ENCODE results near the gene KRT27.
"Not testable (repeated sequence)": the region's sequence is repeated elsewhere in the genome, so short reads cannot be mapped to it uniquely, and the experiment has no call there.

Gene KRT27

GRCh38 chr17:40763752-40764151, 18.6 kb downstream of the KRT27 start:
- no peak overlapping the region for H3K4me3 ChIP-seq (ENCODE audit: low read length in 2 of 2)
- no peaks in the 10 kb centered on the region for H3K4me1 ChIP-seq (ENCODE audit: control insufficient read depth in 2 of 2, insufficient read depth in 2 of 2, low read length in 2 of 2)
- H3K9ac ChIP-seq (ENCODE audit: low read depth in 1 of 2, low read length in 2 of 2), result no peak overlapping the region
- H3K27ac ChIP-seq (ENCODE audit: low read depth in 2 of 2, low read length in 2 of 2), result no peak overlapping the region
- H3K9me3 ChIP-seq (ENCODE audit: control insufficient read depth in 2 of 2, low read length in 2 of 2), result peaks cover 10 to 21% of the 10 kb centered on the region in 2 donors
- no peaks in the 10 kb centered on the region for H3K36me3 ChIP-seq (ENCODE audit: control insufficient read depth in 2 of 2, insufficient read depth in 2 of 2, low read length in 2 of 2)
- H3K27me3 ChIP-seq (ENCODE audit: control insufficient read depth in 2 of 2, insufficient read depth in 2 of 2, low read length in 2 of 2), result peaks cover 0 to 6% of the 10 kb centered on the region in 2 donors

DNA sequence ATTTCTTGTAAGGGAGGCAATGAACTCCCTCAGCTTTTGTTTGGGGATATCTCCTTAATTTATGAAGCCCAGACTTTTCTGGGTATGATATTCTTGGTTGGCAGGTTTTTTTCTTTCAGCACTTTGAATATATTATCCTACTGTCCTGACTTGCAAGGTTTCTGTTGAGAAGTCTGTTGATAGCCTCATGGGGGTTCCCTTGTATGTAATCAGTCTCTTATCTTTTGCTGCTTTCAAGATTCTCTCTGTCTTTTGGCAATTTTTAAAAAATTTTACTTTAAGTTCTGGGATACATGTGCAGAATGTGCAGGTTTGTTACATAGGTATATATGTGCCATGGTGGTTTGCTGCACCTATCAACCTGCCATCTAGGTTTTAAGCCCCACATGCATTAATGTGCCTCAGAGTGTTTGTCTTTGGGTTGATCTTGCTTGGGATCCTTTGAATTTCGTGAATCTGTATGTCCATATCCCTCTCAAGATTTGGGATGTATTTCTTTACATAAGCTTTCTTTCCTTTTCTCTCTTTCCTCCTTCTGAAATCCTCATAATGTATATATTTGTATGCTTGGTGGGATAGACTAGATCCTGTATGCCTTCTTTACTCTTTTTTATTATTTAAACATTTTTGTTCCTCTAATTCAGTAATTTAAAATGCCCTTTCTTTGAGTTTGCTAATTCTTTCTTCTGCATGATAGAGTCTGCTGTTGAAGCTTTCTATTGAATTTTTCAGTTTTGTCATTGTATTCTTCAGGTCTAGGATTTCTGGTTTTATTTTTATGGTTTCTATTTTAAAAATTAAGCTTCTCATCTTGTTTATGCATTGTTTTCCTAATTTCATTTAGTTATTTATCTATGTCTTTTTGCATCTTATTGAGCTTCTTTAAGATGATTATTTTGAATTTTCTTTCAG, 22.0 kb downstream of the KRT27 start:
- no peaks in the 10 kb centered on the region for H3K4me1 ChIP-seq (ENCODE audit: control insufficient read depth in 2 of 2, insufficient read depth in 2 of 2, low read length in 2 of 2)
- peaks cover 10 to 21% of the 10 kb centered on the region in 2 donors for H3K9me3 ChIP-seq (ENCODE audit: control insufficient read depth in 2 of 2, low read length in 2 of 2)

GRCh38 chr17:40755231-40755630, 27.1 kb downstream of the KRT27 start, which contains the start of gene KRT25:
Gene KRT25 (minus strand): TSS chr17:40755331. CDS start chr17:40755271, 60 bp downstream.
- Histone ChIP-seq H3K9me3 (ENCODE audit: control insufficient read depth in 2 of 2, low read length in 2 of 2) (peaks cover 4 to 5% of the 10 kb centered on the region in 2 donors), H3K36me3 (ENCODE audit: control insufficient read depth in 2 of 2, insufficient read depth in 2 of 2, low read length in 2 of 2) (no peaks in the 10 kb centered on the region), H3K27ac (ENCODE audit: low read depth in 2 of 2, low read length in 2 of 2) (no peak within 1 kb of the TSS), H3K9ac (ENCODE audit: low read depth in 1 of 2, low read length in 2 of 2) (no peak within 1 kb of the TSS), H3K27me3 (ENCODE audit: control insufficient read depth in 2 of 2, insufficient read depth in 2 of 2, low read length in 2 of 2) (peaks cover 0 to 5% of the 10 kb centered on the region in 2 donors), H3K4me3 (ENCODE audit: low read length in 2 of 2) (no peak within 1 kb of the TSS), H3K4me1 (ENCODE audit: control insufficient read depth in 2 of 2, insufficient read depth in 2 of 2, low read length in 2 of 2) (no peaks in the 10 kb centered on the region)

More for the DNA sequence above, 22.0 kb downstream of the KRT27 start:
- no peaks in the 10 kb centered on the region for H3K36me3 ChIP-seq (ENCODE audit: control insufficient read depth in 2 of 2, insufficient read depth in 2 of 2, low read length in 2 of 2)
- no peak overlapping the region for H3K27ac ChIP-seq (ENCODE audit: low read depth in 2 of 2, low read length in 2 of 2)
- H3K27me3 ChIP-seq (ENCODE audit: control insufficient read depth in 2 of 2, insufficient read depth in 2 of 2, low read length in 2 of 2), result peaks cover 0 to 6% of the 10 kb centered on the region in 2 donors
- H3K4me3 ChIP-seq (ENCODE audit: low read length in 2 of 2), result no peak overlapping the region
- no peak overlapping the region for H3K9ac ChIP-seq (ENCODE audit: low read depth in 1 of 2, low read length in 2 of 2)

- Histone ChIP-seq H3K27me3 (ENCODE audit: control insufficient read depth in 2 of 2, insufficient read depth in 2 of 2, low read length in 2 of 2) (peaks cover 0 to 5% of the 10 kb centered on the region in 2 donors), H3K27ac (ENCODE audit: low read depth in 2 of 2, low read length in 2 of 2) (no peak overlapping the region), H3K4me1 (ENCODE audit: control insufficient read depth in 2 of 2, insufficient read depth in 2 of 2, low read length in 2 of 2) (no peaks in the 10 kb centered on the region), H3K9ac (ENCODE audit: low read depth in 1 of 2, low read length in 2 of 2) (no peak overlapping the region), H3K36me3 (ENCODE audit: control insufficient read depth in 2 of 2, insufficient read depth in 2 of 2, low read length in 2 of 2) (no peaks in the 10 kb centered on the region), H3K4me3 (ENCODE audit: low read length in 2 of 2) (no peak overlapping the region), H3K9me3 (ENCODE audit: control insufficient read depth in 2 of 2, low read length in 2 of 2) (peaks cover under 1 to 1% of the 10 kb centered on the region in 2 donors)
Measured at GRCh38 chr17:40753804-40754203, 28.5 kb downstream of the KRT27 start.

DNA sequence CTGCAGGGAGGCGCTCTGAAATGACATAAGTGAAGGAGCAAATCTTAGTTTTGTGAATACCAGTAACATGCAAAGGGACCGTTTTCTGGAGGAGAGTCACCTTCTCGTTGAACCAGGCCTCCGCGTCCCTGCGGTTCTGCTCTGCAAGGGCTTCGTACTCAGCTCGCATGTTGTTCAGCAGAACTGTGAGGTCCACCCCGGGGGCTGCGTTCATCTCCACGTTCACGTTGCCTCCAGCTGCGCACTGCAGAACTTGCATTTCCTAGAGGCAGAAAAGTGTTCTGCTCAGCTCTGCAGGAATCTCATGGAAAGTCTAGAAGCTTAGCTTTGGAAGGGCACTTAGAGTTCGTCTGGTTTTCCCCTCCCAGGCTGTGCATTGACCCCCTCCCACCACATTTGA, 31.3 kb downstream of the KRT27 start:
- Histone ChIP-seq H3K27ac (ENCODE audit: low read depth in 2 of 2, low read length in 2 of 2) (no peak overlapping the region), H3K4me1 (ENCODE audit: control insufficient read depth in 2 of 2, insufficient read depth in 2 of 2, low read length in 2 of 2) (no peaks in the 10 kb centered on the region), H3K9me3 (ENCODE audit: control insufficient read depth in 2 of 2, low read length in 2 of 2) (peaks cover 0 to 4% of the 10 kb centered on the region in 2 donors)

GRCh38 chr17:40750391-40750790, 32.0 kb downstream of the KRT27 start:
- H3K4me3 ChIP-seq (ENCODE audit: low read length in 2 of 2), result no peak overlapping the region
- peaks cover 0 to 4% of the 10 kb centered on the region in 2 donors for H3K9me3 ChIP-seq (ENCODE audit: control insufficient read depth in 2 of 2, low read length in 2 of 2)
- H3K9ac ChIP-seq (ENCODE audit: low read depth in 1 of 2, low read length in 2 of 2), result no peak overlapping the region
- H3K27ac ChIP-seq (ENCODE audit: low read depth in 2 of 2, low read length in 2 of 2), result no peak overlapping the region
- H3K27me3 ChIP-seq (ENCODE audit: control insufficient read depth in 2 of 2, insufficient read depth in 2 of 2, low read length in 2 of 2), result peaks cover 2 to 7% of the 10 kb centered on the region in 2 donors
- H3K4me1 ChIP-seq (ENCODE audit: control insufficient read depth in 2 of 2, insufficient read depth in 2 of 2, low read length in 2 of 2), result no peaks in the 10 kb centered on the region
- no peaks in the 10 kb centered on the region for H3K36me3 ChIP-seq (ENCODE audit: control insufficient read depth in 2 of 2, insufficient read depth in 2 of 2, low read length in 2 of 2)

More for the DNA sequence above, 31.3 kb downstream of the KRT27 start:
- Histone ChIP-seq H3K4me3 (ENCODE audit: low read length in 2 of 2) (no peak overlapping the region), H3K9ac (ENCODE audit: low read depth in 1 of 2, low read length in 2 of 2) (no peak overlapping the region), H3K27me3 (ENCODE audit: control insufficient read depth in 2 of 2, insufficient read depth in 2 of 2, low read length in 2 of 2) (peaks cover 2 to 7% of the 10 kb centered on the region in 2 donors), H3K36me3 (ENCODE audit: control insufficient read depth in 2 of 2, insufficient read depth in 2 of 2, low read length in 2 of 2) (no peaks in the 10 kb centered on the region)

DNA sequence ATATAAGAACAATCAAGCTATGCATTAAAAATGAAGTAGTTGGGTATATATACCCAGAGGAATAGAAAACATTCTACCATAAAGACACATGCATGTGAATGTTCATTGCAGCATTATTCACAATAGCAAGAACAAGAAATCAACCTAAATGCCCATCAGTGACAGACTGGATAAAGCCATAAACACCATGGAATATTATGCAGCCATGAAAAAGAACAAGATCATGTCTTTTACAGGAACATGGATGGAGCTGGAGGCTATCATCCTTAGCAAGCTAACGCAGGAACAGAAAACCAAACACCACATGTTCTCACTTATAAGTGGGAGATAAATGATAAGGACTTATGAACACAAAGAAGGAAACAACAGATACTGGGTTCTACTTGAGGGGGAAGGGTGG, 33.7 kb downstream of the KRT27 start:
- not testable (repeated sequence) for H3K27ac ChIP-seq (ENCODE audit: low read depth in 2 of 2, low read length in 2 of 2); H3K36me3 ChIP-seq (ENCODE audit: control insufficient read depth in 2 of 2, insufficient read depth in 2 of 2, low read length in 2 of 2); H3K4me1 ChIP-seq (ENCODE audit: control insufficient read depth in 2 of 2, insufficient read depth in 2 of 2, low read length in 2 of 2); H3K27me3 ChIP-seq (ENCODE audit: control insufficient read depth in 2 of 2, insufficient read depth in 2 of 2, low read length in 2 of 2); H3K9me3 ChIP-seq (ENCODE audit: control insufficient read depth in 2 of 2, low read length in 2 of 2); H3K9ac ChIP-seq (ENCODE audit: low read depth in 1 of 2, low read length in 2 of 2); H3K4me3 ChIP-seq (ENCODE audit: low read length in 2 of 2)

DNA sequence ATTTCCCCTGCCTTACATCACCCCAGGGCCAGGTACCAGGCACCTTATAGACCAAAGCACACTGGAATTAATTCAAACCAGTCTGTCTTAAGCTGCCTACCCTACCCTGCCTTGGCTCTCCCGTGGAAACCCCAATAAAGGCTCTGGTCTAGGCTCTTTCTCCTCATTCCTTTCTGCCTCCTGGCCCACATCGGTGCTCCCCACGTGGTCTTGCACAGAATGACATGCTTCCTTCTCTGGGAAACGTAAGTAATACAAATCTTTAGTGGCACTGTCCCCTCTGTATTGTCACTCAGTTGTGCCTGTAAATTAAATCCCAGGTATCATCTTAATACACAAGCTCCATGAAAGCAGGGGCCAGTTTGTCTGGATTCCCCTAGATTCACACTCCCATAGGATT, 43.8 kb downstream of the KRT27 start:
- no peaks in the 10 kb centered on the region for H3K36me3 ChIP-seq (ENCODE audit: control insufficient read depth in 2 of 2, insufficient read depth in 2 of 2, low read length in 2 of 2)
- no peak overlapping the region for H3K27ac ChIP-seq (ENCODE audit: low read depth in 2 of 2, low read length in 2 of 2)
- no peaks in the 10 kb centered on the region for H3K4me1 ChIP-seq (ENCODE audit: control insufficient read depth in 2 of 2, insufficient read depth in 2 of 2, low read length in 2 of 2)
- H3K9ac ChIP-seq (ENCODE audit: low read depth in 1 of 2, low read length in 2 of 2), result no peak overlapping the region
- peaks cover 4 to 13% of the 10 kb centered on the region in 2 donors for H3K27me3 ChIP-seq (ENCODE audit: control insufficient read depth in 2 of 2, insufficient read depth in 2 of 2, low read length in 2 of 2)
- H3K4me3 ChIP-seq (ENCODE audit: low read length in 2 of 2), result no peak overlapping the region
- H3K9me3 ChIP-seq (ENCODE audit: control insufficient read depth in 2 of 2, low read length in 2 of 2), result no peaks in the 10 kb centered on the region

DNA sequence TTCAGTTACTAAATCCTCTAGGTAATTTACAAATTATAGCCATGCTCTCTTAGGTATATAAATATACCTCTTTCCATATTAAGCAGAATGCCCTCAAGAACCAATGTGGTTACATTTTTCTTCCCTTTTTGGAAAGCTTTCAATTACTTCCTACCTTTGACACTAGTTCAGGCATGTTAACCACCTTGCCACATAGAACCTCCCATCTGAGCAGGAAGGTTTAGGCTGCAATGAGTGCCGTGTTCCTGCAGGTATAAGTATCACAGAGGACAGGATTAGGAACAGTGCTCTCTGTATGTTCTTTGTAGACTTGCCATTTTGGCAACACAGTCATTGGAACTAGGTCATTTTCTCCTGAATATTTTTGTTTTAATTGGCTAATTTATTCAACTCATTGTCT, 47.3 kb downstream of the KRT27 start:
- Histone ChIP-seq H3K27me3 (ENCODE audit: control insufficient read depth in 2 of 2, insufficient read depth in 2 of 2, low read length in 2 of 2) (peaks cover 0 to 14% of the 10 kb centered on the region in 2 donors), H3K4me1 (ENCODE audit: control insufficient read depth in 2 of 2, insufficient read depth in 2 of 2, low read length in 2 of 2) (no peaks in the 10 kb centered on the region), H3K9ac (ENCODE audit: low read depth in 1 of 2, low read length in 2 of 2) (no peak overlapping the region), H3K9me3 (ENCODE audit: control insufficient read depth in 2 of 2, low read length in 2 of 2) (no peaks in the 10 kb centered on the region), H3K36me3 (ENCODE audit: control insufficient read depth in 2 of 2, insufficient read depth in 2 of 2, low read length in 2 of 2) (no peaks in the 10 kb centered on the region), H3K27ac (ENCODE audit: low read depth in 2 of 2, low read length in 2 of 2) (no peak overlapping the region), H3K4me3 (ENCODE audit: low read length in 2 of 2) (no peak overlapping the region)

DNA sequence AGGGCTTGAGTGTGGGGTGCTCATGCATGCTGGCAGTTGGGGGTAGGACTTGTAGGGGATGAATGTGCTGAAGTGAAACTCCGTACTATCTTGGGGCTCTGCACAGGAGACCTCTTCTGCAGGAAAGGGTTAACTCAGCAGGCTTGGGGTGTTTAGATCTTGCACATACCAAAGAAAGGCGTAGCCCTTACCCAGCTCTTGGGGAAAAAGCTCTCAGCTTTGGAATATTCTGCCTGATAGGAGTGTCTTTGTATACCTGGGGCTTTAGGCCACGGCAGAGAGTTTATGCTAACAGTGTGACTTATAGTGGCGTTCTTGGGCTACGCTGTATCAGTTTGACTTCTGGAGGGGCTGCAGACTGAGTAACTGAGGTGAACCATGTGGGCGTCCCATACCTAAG, 48.3 kb downstream of the KRT27 start:
- H3K9ac ChIP-seq (ENCODE audit: low read depth in 1 of 2, low read length in 2 of 2), result no peak overlapping the region
- no peaks in the 10 kb centered on the region for H3K9me3 ChIP-seq (ENCODE audit: control insufficient read depth in 2 of 2, low read length in 2 of 2)
- no peaks in the 10 kb centered on the region for H3K36me3 ChIP-seq (ENCODE audit: control insufficient read depth in 2 of 2, insufficient read depth in 2 of 2, low read length in 2 of 2)
- no peak overlapping the region for H3K27ac ChIP-seq (ENCODE audit: low read depth in 2 of 2, low read length in 2 of 2)
- peaks cover 0 to 15% of the 10 kb centered on the region in 2 donors for H3K27me3 ChIP-seq (ENCODE audit: control insufficient read depth in 2 of 2, insufficient read depth in 2 of 2, low read length in 2 of 2)
- no peaks in the 10 kb centered on the region for H3K4me1 ChIP-seq (ENCODE audit: control insufficient read depth in 2 of 2, insufficient read depth in 2 of 2, low read length in 2 of 2)
- H3K4me3 ChIP-seq (ENCODE audit: low read length in 2 of 2), result no peak overlapping the region

Data from mucosa of rectum (tissue), 2 donors.